ENCODE data around the gene ZFAND3. TPM values are rescaled to one million over a fixed set of nuclear protein-coding genes. Genes with fewer than 3 reads are reported as not detected.

Gene ZFAND3
- total and polyA plus RNA-seq, 2 donors (not counting 3 experiments of a cell fraction or from before 2014, with no cell fraction given), result 15.4 to 54.2 TPM

- H2AFZ ChIP-seq (ENCODE audit: low read depth, low read length), result no peak overlapping the region
- no peaks in the 10 kb centered on the region for H3K4me1 ChIP-seq (ENCODE audit: control insufficient read depth, extremely low read depth, insufficient read depth, low read length)
- no peaks in the 10 kb centered on the region for H3K9me3 ChIP-seq (replicated peaks; ENCODE audit: control insufficient read depth, insufficient read depth, low read length)
- intact Hi-C loops (cut with micrococcal nuclease) (no loop called here), dilution Hi-C loops (cut with MboI; ENCODE audit: extremely low pct_ligation_motif_present, low sequenced_read_pairs) (no loop called here)
- H3K4me3 ChIP-seq (replicated peaks in 1 of 3; ENCODE audit: insufficient read depth in 1 of 3, low read depth in 1 of 3, low read length in 3 of 3), result no peak overlapping the region
- no peaks in the 10 kb centered on the region for H4K20me1 ChIP-seq (replicated peaks; ENCODE audit: control insufficient read depth, extremely low read depth, insufficient read depth, low read length)
- ChIA-PET POLR2A (no interaction called here), CTCF (interaction anchor here (0.9 to 1.1 kb wide), 2 partner anchors 9 to 357 kb away, joined by 4 read pairs; no protein-coding TSS in a partner anchor)
- no peaks in the 10 kb centered on the region for H3K27me3 ChIP-seq (ENCODE audit: control insufficient read depth in 2 of 2, insufficient read depth in 2 of 2, low read length in 2 of 2)
- TF ChIP-seq MAX (IDR thresholded peaks at IDR 0.05; ENCODE audit: insufficient read depth, insufficient read length) (no peak), POLR2A (IDR thresholded peaks at IDR 0.05; ENCODE audit: low read depth, low read length) (no peak), GATA2 (IDR thresholded peaks at IDR 0.05; ENCODE audit: insufficient read depth, insufficient read length, low read depth, low read length) (no peak), MYC (IDR thresholded peaks at IDR 0.05; ENCODE audit: low read depth, low read length) (no peak), POLR2AphosphoS5 (IDR thresholded peaks at IDR 0.05; ENCODE audit: insufficient read depth, low read depth, low read length) (no peak), FOS (IDR thresholded peaks at IDR 0.05; ENCODE audit: borderline replicate concordance, insufficient read depth, low read length) (no peak), EZH2 (IDR thresholded peaks at IDR 0.05; ENCODE audit: borderline replicate concordance, low read depth, low read length, severe bottlenecking) (no peak), JUN (IDR thresholded peaks at IDR 0.05; ENCODE audit: borderline replicate concordance, insufficient read depth, insufficient read length, low read depth) (no peak)
- TF ChIP-seq, protein P1, sequence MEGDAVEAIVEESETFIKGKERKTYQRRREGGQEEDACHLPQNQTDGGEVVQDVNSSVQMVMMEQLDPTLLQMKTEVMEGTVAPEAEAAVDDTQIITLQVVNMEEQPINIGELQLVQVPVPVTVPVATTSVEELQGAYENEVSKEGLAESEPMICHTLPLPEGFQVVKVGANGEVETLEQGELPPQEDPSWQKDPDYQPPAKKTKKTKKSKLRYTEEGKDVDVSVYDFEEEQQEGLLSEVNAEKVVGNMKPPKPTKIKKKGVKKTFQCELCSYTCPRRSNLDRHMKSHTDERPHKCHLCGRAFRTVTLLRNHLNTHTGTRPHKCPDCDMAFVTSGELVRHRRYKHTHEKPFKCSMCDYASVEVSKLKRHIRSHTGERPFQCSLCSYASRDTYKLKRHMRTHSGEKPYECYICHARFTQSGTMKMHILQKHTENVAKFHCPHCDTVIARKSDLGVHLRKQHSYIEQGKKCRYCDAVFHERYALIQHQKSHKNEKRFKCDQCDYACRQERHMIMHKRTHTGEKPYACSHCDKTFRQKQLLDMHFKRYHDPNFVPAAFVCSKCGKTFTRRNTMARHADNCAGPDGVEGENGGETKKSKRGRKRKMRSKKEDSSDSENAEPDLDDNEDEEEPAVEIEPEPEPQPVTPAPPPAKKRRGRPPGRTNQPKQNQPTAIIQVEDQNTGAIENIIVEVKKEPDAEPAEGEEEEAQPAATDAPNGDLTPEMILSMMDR (IDR thresholded peaks at IDR 0.05; ENCODE audit: extremely low read depth in 1 of 2, insufficient read depth in 1 of 2, low read depth in 1 of 2, low read length in 2 of 2), result no peak
- peaks cover 7% of the 10 kb centered on the region for H3K79me2 ChIP-seq (ENCODE audit: control insufficient read depth, insufficient read depth, low read length)
- H3K9me1 ChIP-seq (replicated peaks; ENCODE audit: control insufficient read depth, extremely low read depth, insufficient read depth, low read length), result no peaks in the 10 kb centered on the region
- H3K4me2 ChIP-seq (ENCODE audit: insufficient read depth, low read length), result no peak overlapping the region
- no TSS peak for BruUV-seq (replicated peaks)
- FAIRE-seq (no peak), DNase-seq (ENCODE audit: low read depth, low spot score) (no peak)
- no peak overlapping the region for H3K9ac ChIP-seq (replicated peaks; ENCODE audit: extremely low read depth, insufficient read depth, low read length)
- no peak overlapping the region for H3K27ac ChIP-seq (ENCODE audit: insufficient read depth, low read depth, low read length)
- peaks cover 0 to 2% of the 10 kb centered on the region in 2 experiments for H3K36me3 ChIP-seq (ENCODE audit: control insufficient read depth in 2 of 2, extremely low read depth in 1 of 2, insufficient read depth in 2 of 2, low read length in 2 of 2)
Observed at GRCh38 chr6:38136547-38136946, 317.0 kb downstream of the ZFAND3 start.
